ENCODE measurements around the gene SLC5A3. TPM values are rescaled to one million over a fixed set of nuclear protein-coding genes. Genes with fewer than 3 reads are reported as not detected.

The SLC5A3 gene
- total RNA-seq, 4 donors from 2014 or later, result 11.5 to 29.6 (median 24.4) TPM

GRCh38 chr21:34122047-34122446 lies 48.7 kb downstream of the SLC5A3 start:
- Histone ChIP-seq H3K27me3 (no peaks in the 10 kb centered on the region), H3K4me3 (no peak overlapping the region), H3K9me3 (no peaks in the 10 kb centered on the region), H3K27ac (no peak overlapping the region), H3K4me1 (peaks cover 4 to 45% (median 6%) of the 10 kb centered on the region in 3 donors), H3K36me3 (peaks cover 0 to 8% of the 10 kb centered on the region in 2 donors)
- ATAC-seq, result no peak
- 83 to 89% methylated on average over 2 of the region's 2 CpGs for WGBS, 2 donors (ENCODE audit: low coverage in 1 of 2)
- no peak for TF ChIP-seq EP300 (IDR thresholded peaks at IDR 0.05)
- TF ChIP-seq CTCF (IDR thresholded peaks at IDR 0.05), result no peak
- TF ChIP-seq POLR2A (IDR thresholded peaks at IDR 0.05), result no peak

Other genes with a start within 250 kb of the SLC5A3 start
- 100 to 1,000 TPM; 133 to 311 (median 214) TPM for gene ATP5PO, start 157.8 kb upstream of the SLC5A3 start, total RNA-seq
- gene MRPS6, start within 50 bp of the SLC5A3 start, total RNA-seq, result 10 to 100 TPM; 33.1 to 63.7 (median 39.3) TPM

Data from gastroesophageal sphincter (tissue), 4 donors.